ENCODE results near the gene GFPT1.

Gene GFPT1

DNA sequence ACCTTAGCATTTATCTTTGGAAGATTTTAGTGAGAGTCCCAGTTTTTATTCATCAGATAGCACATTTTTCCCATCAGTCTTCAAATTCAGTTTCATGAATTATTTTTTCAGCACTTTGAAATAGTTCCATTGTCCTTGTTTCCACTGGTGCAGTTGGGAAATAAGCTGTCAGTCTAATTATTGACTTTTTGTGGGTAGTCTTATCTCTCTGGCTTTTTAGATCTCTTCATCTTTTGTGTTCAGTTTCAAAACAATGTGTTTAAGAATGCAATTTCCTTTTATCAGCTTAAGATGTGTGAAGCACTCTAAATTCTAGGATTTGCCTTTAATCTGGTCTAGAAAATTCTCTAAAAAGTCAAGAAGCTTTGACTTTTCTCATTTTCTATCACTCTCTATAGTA, 70.5 kb downstream of the GFPT1 start:
- DNase-seq (ENCODE audit: low spot score) = no peak

- no peak for DNase-seq (ENCODE audit: low spot score)
Measured at GRCh38 chr2:69315160-69315761, 71.8 kb downstream of the GFPT1 start.

GRCh38 chr2:69311024-69311416, 76.0 kb downstream of the GFPT1 start:
- no peak for DNase-seq (ENCODE audit: low spot score)

GRCh38 chr2:69310111-69311023, 76.7 kb downstream of the GFPT1 start:
- DNase-seq (ENCODE audit: low spot score) = no peak

- no peak for DNase-seq (ENCODE audit: low spot score)
Measured at GRCh38 chr2:69309351-69310110, 77.5 kb downstream of the GFPT1 start.

GRCh38 chr2:69308338-69308737, 78.7 kb downstream of the GFPT1 start:
- no peak for DNase-seq (ENCODE audit: low spot score)

GRCh38 chr2:69307579-69308064, 79.4 kb downstream of the GFPT1 start:
- DNase-seq (ENCODE audit: low spot score) = no peak

GRCh38 chr2:69306822-69307578, 80.0 kb downstream of the GFPT1 start:
- DNase-seq (ENCODE audit: low spot score) = peak; percentile 73

DNA sequence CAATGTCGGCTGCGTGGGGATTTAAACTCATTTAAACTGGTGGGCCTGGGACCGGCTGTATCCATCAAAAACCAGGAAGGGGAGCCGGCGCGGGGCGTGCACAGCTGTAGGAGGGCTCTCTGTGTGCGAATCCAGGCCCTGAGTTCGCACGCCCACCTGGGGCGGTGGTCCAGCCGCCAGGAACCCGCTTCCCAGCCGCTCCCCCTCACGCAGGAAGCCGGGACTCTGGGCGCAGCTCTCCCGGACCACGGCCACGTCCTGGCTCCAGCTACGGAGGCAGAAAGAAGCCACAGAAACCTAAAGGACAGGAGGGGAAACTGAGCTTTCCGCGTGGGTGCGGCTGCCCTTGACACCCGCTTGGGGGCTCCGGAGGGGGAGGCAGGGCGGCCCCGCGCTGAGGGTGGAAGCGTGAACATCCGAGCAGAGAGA, 80.6 kb downstream of the GFPT1 start:
- no peak for DNase-seq (ENCODE audit: low spot score)

DNA sequence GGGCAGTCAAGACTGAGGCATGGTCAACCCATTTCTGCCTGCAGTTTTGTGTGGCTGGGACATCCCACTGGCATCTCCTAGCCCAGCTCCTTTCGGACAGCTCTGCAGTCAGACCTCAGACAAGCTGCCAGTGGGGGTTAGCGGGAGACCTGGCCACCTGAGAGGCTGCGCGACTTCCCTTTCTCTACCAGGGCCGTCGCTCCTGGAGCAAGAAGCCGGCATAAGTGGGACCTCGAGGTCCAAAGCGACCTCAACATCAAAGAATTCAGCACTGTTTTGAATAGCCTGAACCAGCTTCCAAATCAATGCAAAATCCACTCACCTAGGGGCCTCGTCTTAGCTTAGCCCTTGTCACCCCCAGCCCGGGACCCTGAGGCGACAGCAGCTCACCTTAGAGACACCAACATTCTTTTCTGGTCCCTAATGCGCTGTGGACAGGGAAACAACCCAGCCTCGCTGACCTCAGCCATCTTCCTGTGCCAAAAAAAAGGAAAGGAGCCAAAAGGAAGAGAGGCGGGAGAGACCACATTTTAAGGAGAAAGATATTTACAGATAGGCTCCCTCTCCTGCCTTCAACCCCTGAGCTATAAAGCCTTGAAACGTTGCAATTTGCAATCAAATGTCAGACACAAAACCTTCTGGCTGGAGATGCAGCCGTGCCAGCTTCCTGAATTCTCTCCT, 81.2 kb downstream of the GFPT1 start:
- DNase-seq (ENCODE audit: low spot score) = no peak

DNA sequence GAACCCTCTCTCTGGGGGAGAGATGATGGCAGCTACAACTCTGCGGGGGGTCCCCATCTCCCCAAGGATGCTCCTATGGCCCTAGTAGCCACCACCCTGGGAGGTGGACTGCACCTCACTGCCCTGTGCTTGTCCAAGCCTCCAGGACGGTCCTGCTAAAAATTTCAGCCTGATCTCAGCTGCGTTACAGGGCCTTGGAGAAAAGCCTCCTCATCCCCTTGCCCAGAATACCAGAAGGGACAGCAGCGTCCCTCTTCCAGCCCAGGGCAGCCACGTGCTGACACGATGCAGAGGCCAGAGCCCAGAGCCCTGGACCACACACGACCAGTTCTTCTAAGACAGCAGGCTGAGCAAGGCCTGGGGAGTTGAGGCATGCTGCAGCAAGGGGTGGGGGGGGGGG, 81.9 kb downstream of the GFPT1 start:
- no peak for DNase-seq (ENCODE audit: low spot score)

- DNase-seq (ENCODE audit: low spot score) = no peak
Measured at GRCh38 chr2:69304656-69305055, 82.4 kb downstream of the GFPT1 start.

- DNase-seq (ENCODE audit: low spot score) = no peak
Measured at GRCh38 chr2:69300650-69301049, 86.4 kb downstream of the GFPT1 start.

- DNase-seq (ENCODE audit: low spot score) = no peak
Measured at GRCh38 chr2:69299772-69300516, 87.1 kb downstream of the GFPT1 start.

GRCh38 chr2:69298862-69299261, 88.2 kb downstream of the GFPT1 start:
- no peak for DNase-seq (ENCODE audit: low spot score)

DNA sequence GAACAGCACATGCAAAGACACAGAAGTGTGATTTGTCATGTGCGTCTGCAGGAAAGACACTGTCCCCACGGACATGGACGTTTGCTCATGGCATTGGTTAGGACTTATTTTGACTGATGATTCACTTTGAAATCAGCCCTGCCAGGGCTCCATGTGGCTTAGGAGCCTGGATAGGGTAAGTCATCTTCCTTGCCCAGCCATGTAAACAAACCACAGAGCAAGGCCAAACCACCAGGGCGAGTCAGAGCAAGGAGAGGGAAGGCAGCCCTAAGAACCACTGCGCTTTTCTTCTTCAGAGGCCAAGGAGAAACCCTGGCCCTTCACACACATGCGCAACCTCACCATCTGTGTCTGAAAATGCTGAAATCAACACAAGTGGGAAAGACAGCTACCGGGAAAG, 88.8 kb downstream of the GFPT1 start:
- DNase-seq (ENCODE audit: low spot score) = peak; percentile 12

DNA sequence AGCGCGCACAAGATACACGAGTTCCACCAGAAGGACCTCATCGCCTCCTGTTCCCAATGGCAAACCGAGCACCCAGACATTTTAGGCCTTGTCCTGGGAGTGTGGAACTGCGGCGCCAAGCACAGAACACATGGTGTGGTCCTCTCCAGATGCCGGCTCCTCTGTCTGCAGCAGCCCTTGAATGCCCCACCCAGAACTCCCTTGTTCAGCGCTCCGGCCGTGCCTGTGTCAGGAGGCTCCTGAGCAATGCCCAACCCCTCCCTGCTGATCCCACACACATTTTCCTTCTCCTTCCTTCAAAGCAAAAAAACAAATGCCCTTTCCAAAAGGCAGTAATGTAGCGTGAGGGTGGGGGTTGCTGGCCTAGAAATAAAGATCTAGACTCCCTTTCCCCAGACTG, 89.8 kb downstream of the GFPT1 start:
- no peak for DNase-seq (ENCODE audit: low spot score)

- no peak for DNase-seq (ENCODE audit: low spot score)
Measured at GRCh38 chr2:69296421-69296820, 90.6 kb downstream of the GFPT1 start.

DNA sequence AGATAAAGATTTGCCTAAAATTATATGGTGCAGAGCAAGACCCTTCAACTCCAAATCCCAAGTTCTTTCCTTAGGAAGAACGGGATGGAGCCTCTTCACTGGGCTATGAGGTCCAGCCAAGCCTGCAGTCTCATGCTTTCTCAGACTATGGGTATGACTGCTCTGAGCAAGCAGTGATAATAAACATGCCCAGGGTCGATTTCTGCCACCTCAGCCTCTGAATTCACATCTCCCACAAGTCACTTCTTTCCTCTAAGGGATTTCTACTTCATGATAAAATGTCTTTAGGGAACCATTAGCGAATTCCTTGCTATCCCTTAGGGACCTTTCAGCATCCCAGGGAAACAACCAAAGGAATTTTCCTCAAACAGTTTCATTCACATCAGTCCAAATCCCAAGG, 94.8 kb downstream of the GFPT1 start:
- DNase-seq (ENCODE audit: low spot score) = no peak

DNA sequence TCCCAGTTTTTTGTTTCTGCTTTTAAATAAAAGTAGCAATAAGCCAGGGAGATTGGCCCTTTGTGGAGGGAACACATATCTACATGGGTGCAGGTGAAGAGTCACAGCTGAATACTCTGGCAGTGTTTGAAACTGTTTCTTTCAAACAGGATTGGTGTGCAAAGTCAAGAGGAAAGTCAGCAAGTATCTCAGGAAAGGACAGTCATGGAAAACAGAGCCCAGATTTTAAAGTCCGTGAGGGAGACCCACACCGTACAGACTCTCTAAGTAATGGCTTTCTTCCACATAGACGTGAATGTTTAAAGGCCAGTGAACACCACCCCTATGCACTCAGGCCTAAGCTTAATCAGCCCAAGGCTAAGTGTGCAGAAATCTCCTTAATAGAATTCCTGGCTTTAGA, 95.3 kb downstream of the GFPT1 start:
- DNase-seq (ENCODE audit: low spot score) = no peak
